NCI-H1417 treated with DMSO at 0.1 percent for 48 hours (cell line): Measurements from ENCODE around the gene ATP2B2.

Experiments
- DNase-seq: peaks from one replicate; lab custom pipeline; 2025; lab: John Stamatoyannopoulos, UW

ATP2B2 gene

GRCh38 chr3:10344147-10344943 is 161.0 kb downstream of the ATP2B2 start:
- DNase-seq = no peak

GRCh38 chr3:10343526-10343925 is 161.9 kb downstream of the ATP2B2 start:
- no peak for DNase-seq

- no peak for DNase-seq
Observed at GRCh38 chr3:10342781-10343180, 162.6 kb downstream of the ATP2B2 start.

GRCh38 chr3:10341901-10342398 is 163.4 kb downstream of the ATP2B2 start:
- no peak for DNase-seq

- DNase-seq = no peak
Observed at GRCh38 chr3:10340476-10340875, 164.9 kb downstream of the ATP2B2 start.

- no peak for DNase-seq
Observed at GRCh38 chr3:10340046-10340445, 165.3 kb downstream of the ATP2B2 start.

GRCh38 chr3:10339376-10339955 is 165.9 kb downstream of the ATP2B2 start:
- DNase-seq = no peak

GRCh38 chr3:10338591-10339353 is 166.6 kb downstream of the ATP2B2 start:
- no peak for DNase-seq

GRCh38 chr3:10338164-10338470 is 167.3 kb downstream of the ATP2B2 start:
- DNase-seq = no peak

GRCh38 chr3:10337323-10338163 is 167.8 kb downstream of the ATP2B2 start:
- no peak for DNase-seq

GRCh38 chr3:10336761-10337160 is 168.6 kb downstream of the ATP2B2 start:
- DNase-seq = no peak

- DNase-seq = no peak
Observed at GRCh38 chr3:10335871-10336622, 169.3 kb downstream of the ATP2B2 start.

- no peak for DNase-seq
Observed at GRCh38 chr3:10335190-10335738, 170.1 kb downstream of the ATP2B2 start.

GRCh38 chr3:10334459-10334858 is 170.9 kb downstream of the ATP2B2 start:
- DNase-seq = no peak

- no peak for DNase-seq
Observed at GRCh38 chr3:10334042-10334441, 171.3 kb downstream of the ATP2B2 start.

GRCh38 chr3:10333349-10333650 is 172.1 kb downstream of the ATP2B2 start:
- no peak for DNase-seq

GRCh38 chr3:10332481-10333348 is 172.7 kb downstream of the ATP2B2 start:
- DNase-seq = no peak

GRCh38 chr3:10331320-10331719 is 174.1 kb downstream of the ATP2B2 start:
- no peak for DNase-seq

GRCh38 chr3:10330319-10330718 is 175.1 kb downstream of the ATP2B2 start:
- no peak for DNase-seq

- DNase-seq = no peak
Observed at GRCh38 chr3:10329495-10330015, 175.8 kb downstream of the ATP2B2 start.
